Measurements from ENCODE around the gene DRC3.

Gene DRC3

DNA sequence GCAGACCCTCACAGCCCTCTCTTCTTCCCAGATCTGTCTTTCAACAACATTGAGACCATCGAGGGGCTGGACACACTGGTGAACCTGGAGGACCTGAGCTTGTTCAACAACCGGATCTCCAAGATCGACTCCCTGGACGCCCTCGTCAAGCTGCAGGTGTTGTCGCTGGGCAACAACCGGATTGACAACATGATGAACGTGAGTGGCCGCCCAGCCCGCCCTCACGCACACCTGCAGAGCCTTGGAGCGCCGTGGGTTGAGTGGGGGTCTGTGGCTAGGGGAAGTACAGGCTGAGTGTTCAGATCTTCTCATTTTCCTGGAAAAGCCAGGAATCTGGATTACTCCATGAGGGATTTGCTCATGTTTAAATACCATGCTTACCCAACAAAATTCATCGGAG is 15.2 kb downstream of the DRC3 start:
- no peak for DNase-seq (ENCODE audit: low read depth)
- in situ Hi-C loops (cut with HindIII; ENCODE audit: low sequenced_read_pairs): no loop called here
- H3K4me3 ChIP-seq (ENCODE audit: low read depth, low read length): no peak overlapping the region
- TF ChIP-seq, protein P1, sequence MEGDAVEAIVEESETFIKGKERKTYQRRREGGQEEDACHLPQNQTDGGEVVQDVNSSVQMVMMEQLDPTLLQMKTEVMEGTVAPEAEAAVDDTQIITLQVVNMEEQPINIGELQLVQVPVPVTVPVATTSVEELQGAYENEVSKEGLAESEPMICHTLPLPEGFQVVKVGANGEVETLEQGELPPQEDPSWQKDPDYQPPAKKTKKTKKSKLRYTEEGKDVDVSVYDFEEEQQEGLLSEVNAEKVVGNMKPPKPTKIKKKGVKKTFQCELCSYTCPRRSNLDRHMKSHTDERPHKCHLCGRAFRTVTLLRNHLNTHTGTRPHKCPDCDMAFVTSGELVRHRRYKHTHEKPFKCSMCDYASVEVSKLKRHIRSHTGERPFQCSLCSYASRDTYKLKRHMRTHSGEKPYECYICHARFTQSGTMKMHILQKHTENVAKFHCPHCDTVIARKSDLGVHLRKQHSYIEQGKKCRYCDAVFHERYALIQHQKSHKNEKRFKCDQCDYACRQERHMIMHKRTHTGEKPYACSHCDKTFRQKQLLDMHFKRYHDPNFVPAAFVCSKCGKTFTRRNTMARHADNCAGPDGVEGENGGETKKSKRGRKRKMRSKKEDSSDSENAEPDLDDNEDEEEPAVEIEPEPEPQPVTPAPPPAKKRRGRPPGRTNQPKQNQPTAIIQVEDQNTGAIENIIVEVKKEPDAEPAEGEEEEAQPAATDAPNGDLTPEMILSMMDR (IDR thresholded peaks at IDR 0.05; ENCODE audit: low read depth, low read length, missing control alignments): no peak

DNA sequence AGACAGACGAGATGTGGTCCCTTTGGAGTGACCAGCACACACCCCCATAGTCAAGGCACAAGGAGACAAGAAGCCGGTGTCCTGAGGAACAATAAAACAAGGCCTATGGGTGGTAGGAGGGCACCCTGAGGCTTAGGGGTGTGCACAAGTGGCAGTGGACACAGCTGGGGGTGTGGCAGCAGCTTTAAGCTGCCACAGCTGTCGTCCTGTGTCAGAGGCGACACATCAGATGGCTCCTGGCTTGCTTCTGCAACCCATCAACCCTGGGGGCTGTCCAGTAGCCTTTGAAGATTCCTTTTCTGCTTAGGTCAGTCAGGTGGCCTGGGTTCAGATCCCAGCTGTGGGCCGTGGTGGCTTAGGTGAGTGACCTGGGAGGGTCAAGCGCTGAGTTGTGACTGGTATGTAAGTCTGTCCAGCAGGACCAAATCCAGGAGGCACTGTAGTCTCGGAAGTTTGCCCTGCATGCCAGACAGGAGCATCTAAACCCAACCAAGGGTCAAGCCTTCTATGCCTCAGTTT is 15.8 kb downstream of the DRC3 start:
- H3K4me3 ChIP-seq (ENCODE audit: low read depth, low read length): no peak overlapping the region
- no peak for DNase-seq (ENCODE audit: low read depth)
- TF ChIP-seq, protein P1 (IDR thresholded peaks at IDR 0.05; ENCODE audit: low read depth, low read length, missing control alignments): no peak
- in situ Hi-C loops (cut with HindIII; ENCODE audit: low sequenced_read_pairs): no loop called here

DNA sequence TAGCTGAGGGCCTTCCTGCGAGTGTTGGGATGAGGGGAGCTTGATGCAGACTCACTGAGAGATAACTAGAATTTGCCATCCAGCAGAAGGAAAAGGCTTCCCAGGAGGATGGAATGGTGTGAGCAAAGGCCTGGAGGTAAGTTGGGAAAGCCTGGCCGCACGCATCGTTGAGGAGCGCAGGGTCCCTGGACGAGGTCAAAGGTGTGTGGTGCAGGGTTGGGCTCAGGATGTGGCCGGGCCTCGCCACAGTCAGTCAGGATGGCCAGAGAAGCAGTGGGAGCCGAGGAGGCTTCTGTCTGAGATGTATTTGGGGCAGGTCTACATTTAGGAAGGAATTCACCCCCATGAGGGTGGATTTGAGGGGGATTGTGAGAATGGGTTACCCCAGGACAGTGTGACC is 16.4 kb downstream of the DRC3 start:
- TF ChIP-seq, protein P1 (IDR thresholded peaks at IDR 0.05; ENCODE audit: low read depth, low read length, missing control alignments): no peak
- no peak overlapping the region for H3K4me3 ChIP-seq (ENCODE audit: low read depth, low read length)
- in situ Hi-C loops (cut with HindIII; ENCODE audit: low sequenced_read_pairs): no loop called here
- no peak for DNase-seq (ENCODE audit: low read depth)

DNA sequence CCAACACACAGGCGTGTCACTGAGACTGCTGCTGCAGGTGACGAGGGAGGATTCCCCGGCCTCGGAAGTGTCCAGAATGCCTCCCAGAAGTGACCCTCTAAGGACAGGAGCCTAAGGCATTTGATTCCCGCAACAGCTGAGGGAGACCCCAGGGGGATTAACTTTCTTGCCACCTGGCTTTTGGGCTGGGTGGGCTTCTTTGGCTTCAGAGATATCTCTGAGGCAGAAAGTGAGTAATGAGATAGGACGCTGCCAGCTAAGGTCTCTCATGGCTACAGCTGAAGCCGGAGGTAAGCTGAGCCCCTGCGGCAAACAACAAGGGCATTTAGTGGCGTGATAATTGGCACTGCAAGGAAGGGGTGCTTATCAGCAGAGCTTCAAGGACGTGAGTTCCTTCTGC is 17.0 kb downstream of the DRC3 start:
- DNase-seq (ENCODE audit: low read depth): no peak
- in situ Hi-C loops (cut with HindIII; ENCODE audit: low sequenced_read_pairs): no loop called here
- H3K4me3 ChIP-seq (ENCODE audit: low read depth, low read length): no peak overlapping the region
- TF ChIP-seq, protein P1 (IDR thresholded peaks at IDR 0.05; ENCODE audit: low read depth, low read length, missing control alignments): no peak

DNA sequence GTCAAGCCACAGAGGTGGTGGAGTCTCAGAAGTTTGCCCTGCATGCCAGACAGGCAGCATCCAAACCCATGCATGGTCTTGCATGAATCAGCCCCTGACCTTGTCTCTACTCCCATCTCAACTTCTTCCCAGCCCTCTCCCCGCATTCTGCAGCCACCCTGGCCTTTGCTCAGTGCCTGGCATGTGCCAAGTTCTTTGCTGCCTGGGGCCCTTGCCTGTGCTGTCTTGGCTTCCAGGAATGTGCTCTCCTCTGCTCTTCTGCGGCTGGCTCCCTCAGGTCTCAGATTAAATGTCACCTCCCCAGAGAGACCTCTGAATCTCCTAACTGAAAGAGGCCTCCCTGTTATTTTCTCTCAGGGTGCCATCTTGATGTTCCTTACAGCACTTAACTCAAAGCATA is 17.6 kb downstream of the DRC3 start:
- in situ Hi-C loops (cut with HindIII; ENCODE audit: low sequenced_read_pairs): no loop called here
- TF ChIP-seq, protein P1 (IDR thresholded peaks at IDR 0.05; ENCODE audit: low read depth, low read length, missing control alignments): no peak

DNA sequence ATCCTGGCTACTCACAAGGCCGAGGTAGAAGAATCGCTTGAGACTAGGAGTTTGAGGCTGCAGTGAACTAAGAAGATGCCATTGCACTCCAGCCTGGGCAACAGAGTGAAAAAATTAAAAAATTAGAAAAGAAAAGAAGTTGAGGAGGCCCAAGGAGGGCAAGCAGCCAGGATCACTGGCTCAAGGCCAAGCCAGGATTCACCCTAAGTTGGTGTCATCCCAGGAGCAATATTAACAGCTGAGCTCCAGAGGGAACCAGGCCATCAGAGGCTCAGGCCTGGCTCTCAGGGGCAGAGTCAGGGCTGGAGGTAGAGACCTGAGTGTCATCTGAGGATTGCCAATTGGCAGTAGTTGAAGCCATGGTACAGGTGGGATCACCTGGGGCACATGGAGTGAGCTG is 20.7 kb downstream of the DRC3 start:
- in situ Hi-C loops (cut with HindIII; ENCODE audit: low sequenced_read_pairs): no loop called here
- TF ChIP-seq, protein P1 (IDR thresholded peaks at IDR 0.05; ENCODE audit: low read depth, low read length, missing control alignments): no peak
- no peak for DNase-seq (ENCODE audit: low read depth)
- no peak overlapping the region for H3K4me3 ChIP-seq (ENCODE audit: low read depth, low read length)

More for the DNA sequence above, 17.6 kb downstream of the DRC3 start:
- no peak overlapping the region for H3K4me3 ChIP-seq (ENCODE audit: low read depth, low read length)
- no peak for DNase-seq (ENCODE audit: low read depth)

DNA sequence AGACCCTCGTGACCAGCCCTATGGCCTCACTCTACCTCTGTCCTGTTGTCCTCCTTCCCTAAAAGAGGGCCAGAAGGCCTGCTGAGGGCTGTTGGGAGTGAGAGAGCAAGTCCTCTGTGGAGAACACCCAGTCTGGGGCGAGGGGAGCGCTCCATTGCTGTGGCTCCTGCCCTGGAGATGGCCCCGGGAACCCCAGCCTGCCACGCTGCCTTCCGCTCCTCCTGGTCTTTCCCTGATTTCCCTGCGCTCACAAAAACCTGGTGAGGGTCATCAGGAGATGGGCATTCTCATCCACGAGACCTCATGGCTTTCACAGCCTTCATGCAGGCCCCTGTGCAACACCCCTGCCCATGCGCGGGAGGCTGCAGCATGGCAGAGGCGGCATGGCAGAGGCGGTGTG is 21.2 kb downstream of the DRC3 start:
- in situ Hi-C loops (cut with HindIII; ENCODE audit: low sequenced_read_pairs): no loop called here
- no peak overlapping the region for H3K4me3 ChIP-seq (ENCODE audit: low read depth, low read length)
- TF ChIP-seq, protein P1 (IDR thresholded peaks at IDR 0.05; ENCODE audit: low read depth, low read length, missing control alignments): no peak

More for the DNA sequence above, 21.2 kb downstream of the DRC3 start:
- DNase-seq (ENCODE audit: low read depth): no peak
